ENCODE data around the gene DNAJB2.

DNA sequence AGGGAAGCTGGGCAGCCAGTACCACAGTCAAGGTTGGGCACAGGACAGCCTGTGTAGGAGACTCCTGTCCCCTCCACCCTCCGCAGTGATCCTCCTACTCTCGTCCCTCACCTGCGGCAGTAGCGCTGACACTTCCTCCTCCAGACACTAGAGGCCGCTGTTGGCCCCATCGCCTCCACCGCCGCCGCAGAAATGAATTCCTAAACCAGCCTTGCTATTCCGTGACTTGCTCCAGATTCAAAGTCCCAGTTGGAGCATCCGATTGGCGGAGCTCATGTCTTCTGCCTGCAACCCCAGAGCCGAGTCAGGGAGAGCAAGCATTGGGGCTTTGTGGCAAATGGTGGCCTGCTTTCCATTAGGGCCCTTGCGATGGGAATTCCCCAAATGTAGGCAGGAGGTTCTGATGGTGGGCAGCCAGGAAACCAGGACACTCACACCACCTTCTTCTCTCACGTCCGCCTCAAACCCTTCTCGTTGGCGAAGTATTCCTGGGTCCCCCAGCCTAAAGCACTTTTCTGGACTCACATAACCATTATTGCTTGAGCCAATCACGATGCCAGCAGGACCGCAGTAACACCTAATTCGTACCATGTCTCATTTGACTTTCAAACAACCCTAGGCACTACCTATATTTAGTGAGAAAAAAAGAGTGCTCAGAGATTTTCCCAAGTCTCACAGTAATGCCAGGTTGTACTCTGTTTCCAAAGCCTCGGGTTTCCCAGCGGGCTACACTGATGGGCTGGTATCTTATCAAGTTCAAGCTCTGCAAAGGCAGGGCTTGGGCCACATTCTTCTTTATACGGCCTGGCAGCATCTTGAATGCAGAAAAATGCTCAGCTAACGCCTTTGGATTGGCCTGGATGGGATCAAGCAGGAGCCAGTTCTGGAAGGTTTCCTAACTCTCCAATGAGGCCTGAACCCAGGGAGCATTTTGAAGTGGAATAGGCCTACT lies 1.2 kb upstream of the DNAJB2 start:
- TF ChIP-seq, protein P1, sequence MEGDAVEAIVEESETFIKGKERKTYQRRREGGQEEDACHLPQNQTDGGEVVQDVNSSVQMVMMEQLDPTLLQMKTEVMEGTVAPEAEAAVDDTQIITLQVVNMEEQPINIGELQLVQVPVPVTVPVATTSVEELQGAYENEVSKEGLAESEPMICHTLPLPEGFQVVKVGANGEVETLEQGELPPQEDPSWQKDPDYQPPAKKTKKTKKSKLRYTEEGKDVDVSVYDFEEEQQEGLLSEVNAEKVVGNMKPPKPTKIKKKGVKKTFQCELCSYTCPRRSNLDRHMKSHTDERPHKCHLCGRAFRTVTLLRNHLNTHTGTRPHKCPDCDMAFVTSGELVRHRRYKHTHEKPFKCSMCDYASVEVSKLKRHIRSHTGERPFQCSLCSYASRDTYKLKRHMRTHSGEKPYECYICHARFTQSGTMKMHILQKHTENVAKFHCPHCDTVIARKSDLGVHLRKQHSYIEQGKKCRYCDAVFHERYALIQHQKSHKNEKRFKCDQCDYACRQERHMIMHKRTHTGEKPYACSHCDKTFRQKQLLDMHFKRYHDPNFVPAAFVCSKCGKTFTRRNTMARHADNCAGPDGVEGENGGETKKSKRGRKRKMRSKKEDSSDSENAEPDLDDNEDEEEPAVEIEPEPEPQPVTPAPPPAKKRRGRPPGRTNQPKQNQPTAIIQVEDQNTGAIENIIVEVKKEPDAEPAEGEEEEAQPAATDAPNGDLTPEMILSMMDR (IDR thresholded peaks at IDR 0.05): peak in 3 of 4 experiments; percentile 95 to 99 (median 97)
- TF ChIP-seq POLR2A (IDR thresholded peaks at IDR 0.05): no peak

All from gastroesophageal sphincter (tissue), 3 donors.